SU-DHL-6 (cell line): ENCODE measurements around the gene NAPA.

ENCODE experiments used
- EZH2phosphoT487 ChIP-seq: fragments of 200-600 bp; sonication (generic), shearing (Covaris generic); conservative IDR thresholded peaks from 2 replicates; pipeline ENCODE4 v1.6.1; 2018; ENCODE audit warnings: mild to moderate bottlenecking, antibody characterized with exemption, low read length, moderate library complexity, mixed read lengths
- TF ChIP-seq, protein P1 (sequence below): fragments of 200-600 bp; sonication (generic); IDR thresholded peaks from one replicate; pipeline ENCODE4 v1.5.1; 2017; ENCODE audit warnings: antibody characterized with exemption, mild to moderate bottlenecking, low read length, moderate library complexity; ENCODE audit not compliant: insufficient read depth, poor library complexity, severe bottlenecking

DNA sequence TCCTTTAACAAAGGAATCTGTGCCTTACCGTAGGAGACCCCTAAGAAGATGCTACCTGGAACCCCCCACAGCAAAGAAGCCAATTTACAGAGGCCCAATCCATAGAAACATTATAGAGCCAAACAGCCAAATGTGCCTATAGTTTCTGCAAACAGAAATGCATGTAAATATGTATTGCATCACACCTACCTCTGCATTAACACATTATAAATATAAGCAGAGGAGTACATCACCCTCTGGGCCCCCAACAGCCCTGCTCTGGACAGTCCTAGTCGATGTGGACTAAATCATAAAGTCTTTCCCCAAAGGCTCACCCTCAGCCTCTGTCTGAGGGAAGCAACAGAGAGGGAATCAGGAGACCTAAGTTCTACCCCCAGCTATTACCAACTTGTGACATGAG lies 32.3 kb upstream of the NAPA start:
- TF ChIP-seq, protein P1, sequence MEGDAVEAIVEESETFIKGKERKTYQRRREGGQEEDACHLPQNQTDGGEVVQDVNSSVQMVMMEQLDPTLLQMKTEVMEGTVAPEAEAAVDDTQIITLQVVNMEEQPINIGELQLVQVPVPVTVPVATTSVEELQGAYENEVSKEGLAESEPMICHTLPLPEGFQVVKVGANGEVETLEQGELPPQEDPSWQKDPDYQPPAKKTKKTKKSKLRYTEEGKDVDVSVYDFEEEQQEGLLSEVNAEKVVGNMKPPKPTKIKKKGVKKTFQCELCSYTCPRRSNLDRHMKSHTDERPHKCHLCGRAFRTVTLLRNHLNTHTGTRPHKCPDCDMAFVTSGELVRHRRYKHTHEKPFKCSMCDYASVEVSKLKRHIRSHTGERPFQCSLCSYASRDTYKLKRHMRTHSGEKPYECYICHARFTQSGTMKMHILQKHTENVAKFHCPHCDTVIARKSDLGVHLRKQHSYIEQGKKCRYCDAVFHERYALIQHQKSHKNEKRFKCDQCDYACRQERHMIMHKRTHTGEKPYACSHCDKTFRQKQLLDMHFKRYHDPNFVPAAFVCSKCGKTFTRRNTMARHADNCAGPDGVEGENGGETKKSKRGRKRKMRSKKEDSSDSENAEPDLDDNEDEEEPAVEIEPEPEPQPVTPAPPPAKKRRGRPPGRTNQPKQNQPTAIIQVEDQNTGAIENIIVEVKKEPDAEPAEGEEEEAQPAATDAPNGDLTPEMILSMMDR: no peak
- no peak for TF ChIP-seq EZH2phosphoT487
